Urinary bladder (tissue), 4 donors: ENCODE measurements around the gene VSIR. TPM values are rescaled to one million over a fixed set of nuclear protein-coding genes. Genes with fewer than 3 reads are reported as not detected.

Experiments used
- DNase-seq: peaks from one replicate; pipeline ENCODE4 v3.0.0-alpha.2; 2015; ENCODE audit errors: extremely low spot score
- H3K27ac ChIP-seq: one replicate; pipeline ENCODE4 v1.5.1; 2013; ENCODE audit warnings: low read depth, mild to moderate bottlenecking, moderate library complexity
- H3K36me3 ChIP-seq: one replicate; pipeline ENCODE4 v1.6.1; 2013; ENCODE audit warnings: mild to moderate bottlenecking, moderate library complexity; ENCODE audit not compliant: insufficient read depth
- H3K4me1 ChIP-seq: one replicate; pipeline ENCODE4 v1.6.1; 2013; ENCODE audit warnings: mild to moderate bottlenecking, moderate library complexity; ENCODE audit not compliant: insufficient read depth
- H3K4me3 ChIP-seq: one replicate; pipeline ENCODE4 v1.5.1; 2013; ENCODE audit warnings: low read depth, low read length
- WGBS: extraction: QIAGEN DNeasy Blood & Tissue Kit; methylation state at CpG from one replicate; pipeline ENCODE4 v1.1.7; 2013; 5-methylcytosine and 5-hydroxymethylcytosine counted together
- polyA plus RNA-seq: library from polyadenylated mRNA; stranded (reverse); fragments of 200-250 nt; gene quantifications from one replicate; pipeline ENCODE4 v1.2.3, GENCODE V29; 2013
- total RNA-seq: library from RNA; depleted of rRNA; stranded (reverse); fragments of >200 nt; gene quantifications from one replicate; pipeline ENCODE4 v1.2.3, GENCODE V29; 2014
- donor health status: healthy with polysubstance abuse.
- donor health status: healthy.

Gene VSIR
- total and polyA plus RNA-seq, 2 donors = 24.9 to 59.6 TPM

DNA sequence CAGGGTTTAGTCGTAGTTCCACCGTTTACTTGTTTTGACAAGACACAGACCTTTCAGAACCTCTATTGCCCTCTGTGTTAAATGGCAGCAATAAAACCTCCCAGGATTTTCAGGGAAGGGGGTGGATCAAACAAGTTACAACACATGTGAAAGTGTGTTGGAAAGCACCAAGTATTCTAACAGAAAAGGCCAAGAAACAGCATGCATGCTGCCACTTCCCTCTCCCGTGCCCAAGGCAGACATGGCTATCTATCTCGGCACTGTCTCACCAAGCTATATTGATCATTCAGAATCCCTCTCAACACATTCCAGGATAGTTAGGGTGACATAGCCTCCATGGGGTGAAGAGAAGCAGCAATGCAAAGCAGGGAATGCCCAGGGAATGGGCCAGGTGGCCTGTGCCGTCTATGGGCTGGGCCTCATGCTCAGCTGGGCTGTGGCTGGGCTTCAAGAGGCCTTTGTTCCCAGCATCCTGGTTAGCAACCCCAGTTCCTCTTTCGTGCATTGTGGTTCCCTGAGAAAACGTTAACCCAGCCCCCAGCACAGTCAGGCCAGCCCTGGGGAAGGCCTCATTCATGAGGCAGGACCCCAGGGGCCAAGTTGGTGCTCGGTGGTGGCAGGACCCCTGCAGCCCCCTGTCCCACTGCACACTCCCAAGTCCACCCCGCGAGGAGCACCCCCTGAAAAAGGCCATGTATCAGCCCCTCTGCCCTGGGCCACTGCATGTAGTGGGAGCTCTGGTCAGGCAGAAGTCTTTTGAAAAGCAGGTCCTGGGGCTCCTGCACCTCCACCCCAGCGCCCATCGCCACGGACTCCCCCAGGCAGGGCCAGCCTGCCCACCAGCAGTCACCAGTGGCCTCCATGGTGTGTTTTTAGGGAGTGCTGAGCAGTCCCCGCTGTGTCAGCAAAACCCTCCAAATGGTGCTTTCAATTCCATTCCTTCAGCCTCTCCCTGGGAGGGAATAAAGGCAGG lies 25.5 kb downstream of the VSIR start:
- peak; percentile 45 for DNase-seq
- H3K4me1 ChIP-seq = peaks cover 2% of the 10 kb centered on the region
- H3K27ac ChIP-seq = peak overlapping the region; percentile 66
- no peaks in the 10 kb centered on the region for H3K36me3 ChIP-seq
- WGBS = 65% methylated on average over 14 of the region's 14 CpGs
- no peak overlapping the region for H3K4me3 ChIP-seq

DNA sequence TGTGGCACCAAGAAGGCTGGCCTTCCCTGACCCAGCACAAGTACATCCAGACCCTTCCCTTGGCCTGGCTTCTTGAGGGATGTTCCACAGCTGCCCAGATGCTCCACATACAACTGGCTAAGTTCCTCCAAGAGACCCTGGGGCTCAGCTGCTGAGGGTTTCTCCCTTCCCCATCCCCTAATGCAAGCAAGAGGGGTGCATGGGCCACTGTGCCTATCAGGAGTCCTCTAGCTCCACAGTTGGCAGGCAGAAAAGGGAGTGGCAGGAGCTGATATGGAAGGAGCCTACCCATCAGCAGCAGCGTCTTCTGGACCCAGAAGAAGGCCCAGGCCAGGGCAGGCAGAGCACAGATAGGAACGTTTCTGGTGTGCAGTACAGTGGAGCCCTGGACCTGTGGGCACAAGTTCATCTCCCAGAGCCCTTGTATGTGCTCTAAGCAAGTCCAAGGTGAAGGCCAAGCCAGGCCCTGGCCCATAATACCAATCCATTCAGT lies 26.2 kb downstream of the VSIR start:
- 79% methylated on average over 2 of the region's 2 CpGs for WGBS

DNA sequence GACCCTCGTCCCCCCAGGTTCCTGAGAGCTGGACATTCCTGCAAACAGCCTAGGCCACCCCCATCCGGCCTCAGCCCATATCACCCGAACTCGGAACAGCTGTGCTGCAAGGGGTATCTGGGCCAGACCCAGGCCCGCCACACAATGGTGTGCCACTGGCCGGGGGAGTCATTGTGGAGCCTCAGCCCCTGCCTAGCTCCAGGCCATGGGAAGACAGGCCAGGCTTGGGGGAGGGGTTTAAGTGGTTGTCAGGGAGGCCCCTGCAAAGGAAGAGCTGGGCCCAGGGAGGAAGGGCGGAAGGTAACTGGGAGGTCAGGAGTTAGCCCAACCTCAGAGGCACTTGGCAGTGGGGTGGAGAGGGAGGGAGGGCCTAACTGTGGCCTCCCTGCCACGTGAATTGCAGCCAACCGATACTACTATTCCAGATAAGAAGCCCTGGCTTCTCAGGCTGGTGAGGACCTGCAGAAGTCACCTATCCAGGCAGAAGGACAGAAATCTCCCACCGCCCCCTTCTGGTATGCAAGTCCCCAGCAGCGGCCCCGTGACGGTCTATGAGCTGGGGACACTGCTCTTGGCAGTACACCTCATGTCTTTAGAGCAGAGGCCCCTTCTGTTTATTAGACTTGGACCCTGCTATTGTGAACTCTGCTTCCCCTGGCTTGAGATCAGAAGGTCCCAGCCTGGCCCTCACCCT lies 26.8 kb downstream of the VSIR start:
- Histone ChIP-seq H3K4me3 (no peak overlapping the region), H3K4me1 (peaks cover 2% of the 10 kb centered on the region), H3K27ac (peak overlapping the region; percentile 64), H3K36me3 (no peaks in the 10 kb centered on the region)
- no peak for DNase-seq
- WGBS = 56% methylated on average over 13 of the region's 13 CpGs

More for the DNA sequence above, 26.2 kb downstream of the VSIR start:
- Histone ChIP-seq H3K4me1 (peaks cover 2% of the 10 kb centered on the region), H3K4me3 (no peak overlapping the region), H3K36me3 (no peaks in the 10 kb centered on the region), H3K27ac (peak overlapping the region; percentile 64)
- DNase-seq = no peak

DNA sequence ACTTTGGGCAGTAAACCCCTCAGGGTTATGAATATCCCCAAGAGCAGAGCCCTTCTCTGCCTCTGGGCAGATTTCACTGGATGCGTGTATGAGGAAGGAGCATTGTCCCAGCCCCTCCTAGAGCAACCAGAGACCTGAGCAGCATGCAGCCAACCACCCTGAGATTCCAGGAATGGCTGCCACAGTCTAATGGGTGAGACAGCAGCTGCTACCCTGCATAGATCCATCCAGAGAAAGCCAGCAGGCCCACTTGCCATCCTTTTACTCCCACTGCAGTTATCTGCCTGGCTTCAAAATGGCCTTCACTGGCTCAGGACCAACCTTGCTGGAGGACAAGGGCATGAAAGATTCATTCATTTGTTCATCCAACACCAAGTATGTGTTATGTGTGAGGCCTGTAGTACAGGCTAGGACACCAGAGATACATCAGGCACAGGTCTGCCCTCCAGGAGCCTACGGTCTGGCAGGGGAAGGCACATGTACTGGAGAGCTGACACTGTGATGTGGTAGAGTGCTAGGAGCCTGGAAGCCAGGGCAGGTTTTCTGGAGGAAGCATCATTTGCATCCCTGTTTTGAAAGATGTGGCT lies 27.6 kb downstream of the VSIR start:
- Histone ChIP-seq H3K4me1 (peaks cover 2% of the 10 kb centered on the region), H3K4me3 (no peak overlapping the region), H3K36me3 (no peaks in the 10 kb centered on the region), H3K27ac (no peak overlapping the region)
- no peak for DNase-seq
- 95% methylated on average over 2 of the region's 2 CpGs for WGBS

DNA sequence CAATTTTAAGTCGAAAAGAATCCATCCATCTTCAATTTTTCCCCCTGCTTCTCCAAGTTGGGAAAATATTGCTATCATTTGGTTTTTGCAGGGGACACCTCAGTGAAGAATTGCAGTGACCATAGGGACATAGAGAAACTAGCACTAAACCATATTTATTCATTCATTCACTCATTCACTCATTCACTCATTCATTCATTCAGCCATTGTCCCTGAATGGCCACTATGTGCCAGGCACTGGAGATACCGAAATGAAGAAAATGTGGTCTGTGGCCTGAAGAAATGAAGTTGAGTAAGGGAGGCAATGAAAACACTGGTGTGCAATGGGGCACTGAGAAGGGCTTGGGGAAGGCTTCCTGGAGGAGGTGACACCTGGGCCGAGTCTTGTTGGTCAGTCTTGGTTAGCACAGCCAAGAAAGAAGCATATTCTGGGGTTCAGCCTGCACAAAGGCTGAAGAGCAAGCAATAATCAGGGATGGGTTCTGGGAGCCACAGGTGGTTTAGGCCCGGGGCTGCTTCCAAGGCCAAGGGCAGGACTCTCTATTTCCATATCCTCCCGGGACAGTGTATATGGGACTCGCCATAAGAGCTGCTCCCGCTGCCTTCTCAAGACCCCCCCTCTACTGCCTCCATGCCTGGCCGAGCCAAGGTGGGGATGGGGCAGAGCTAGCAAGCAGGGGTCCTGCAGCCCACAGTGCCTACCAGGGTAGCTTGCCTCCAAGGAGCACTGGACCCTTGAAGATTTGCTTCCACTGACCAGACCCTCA lies 28.2 kb downstream of the VSIR start:
- H3K4me3 ChIP-seq = no peak overlapping the region
- peaks cover 2% of the 10 kb centered on the region for H3K4me1 ChIP-seq
- no peak for DNase-seq
- WGBS = 91% methylated on average over 8 of the region's 8 CpGs
- H3K36me3 ChIP-seq = no peaks in the 10 kb centered on the region
- H3K27ac ChIP-seq = no peak overlapping the region

DNA sequence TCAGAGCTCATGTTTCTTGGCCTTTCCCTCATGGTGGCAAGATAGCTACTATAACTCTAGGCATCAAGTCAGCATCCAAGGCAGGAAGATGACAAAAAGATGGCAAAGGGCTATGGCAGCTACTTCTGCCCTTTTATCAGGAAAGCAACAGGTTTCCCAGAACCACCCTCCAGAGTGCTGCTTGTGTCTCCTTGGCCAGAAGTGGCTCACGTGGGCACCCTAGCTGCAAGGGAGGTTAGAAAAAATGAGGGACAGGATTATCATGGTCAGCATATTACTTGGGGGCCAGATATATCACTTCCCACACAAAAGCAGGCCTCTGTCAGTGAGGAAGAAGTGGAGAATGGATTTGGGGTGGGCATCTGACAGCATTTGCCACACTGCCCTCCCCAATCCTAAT lies 29.5 kb downstream of the VSIR start:
- 86% methylated on average over 1 of the region's 1 CpG for WGBS
- DNase-seq = no peak
- H3K36me3 ChIP-seq = no peaks in the 10 kb centered on the region
- H3K4me1 ChIP-seq = peaks cover 2% of the 10 kb centered on the region
- no peak overlapping the region for H3K4me3 ChIP-seq
- H3K27ac ChIP-seq = no peak overlapping the region

DNA sequence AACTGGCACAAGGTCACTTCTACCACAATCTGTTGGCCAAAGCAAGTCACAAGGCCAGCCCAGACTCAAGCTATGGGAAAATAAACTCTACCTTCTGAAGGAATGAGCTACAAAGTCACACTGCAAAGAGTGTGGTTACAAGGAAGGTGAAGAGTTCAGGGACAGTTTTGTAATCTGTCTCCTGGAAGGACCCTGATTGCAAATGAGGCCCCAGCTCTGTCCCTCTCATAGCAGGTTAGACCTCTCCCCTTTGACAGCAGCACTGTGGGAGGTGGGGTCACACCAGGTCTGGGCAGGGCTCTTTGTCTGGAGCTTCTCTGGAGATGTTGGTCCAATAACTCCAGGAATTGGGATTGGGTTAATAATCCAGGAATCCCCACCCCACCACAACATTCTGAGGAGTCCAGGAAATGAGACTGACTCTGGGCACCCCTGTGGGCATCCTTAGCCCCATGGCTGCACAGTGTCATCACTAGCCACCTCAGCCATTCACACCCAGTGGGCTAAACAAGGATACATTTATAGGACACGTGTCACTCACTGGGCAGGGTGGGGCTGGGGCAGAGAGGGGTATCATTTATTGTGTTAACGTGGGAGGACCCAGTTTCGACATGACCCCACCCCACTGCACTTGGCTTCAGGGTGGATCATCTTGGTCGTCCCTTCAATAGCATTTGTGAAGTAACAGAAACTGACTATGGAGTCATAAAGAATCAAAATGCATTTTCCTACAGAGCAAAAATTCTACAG lies 30.1 kb downstream of the VSIR start:
- Histone ChIP-seq H3K4me1 (peaks cover 2% of the 10 kb centered on the region), H3K36me3 (no peaks in the 10 kb centered on the region), H3K4me3 (no peak overlapping the region), H3K27ac (no peak overlapping the region)
- 91% methylated on average over 4 of the region's 4 CpGs for WGBS
- no peak for DNase-seq

DNA sequence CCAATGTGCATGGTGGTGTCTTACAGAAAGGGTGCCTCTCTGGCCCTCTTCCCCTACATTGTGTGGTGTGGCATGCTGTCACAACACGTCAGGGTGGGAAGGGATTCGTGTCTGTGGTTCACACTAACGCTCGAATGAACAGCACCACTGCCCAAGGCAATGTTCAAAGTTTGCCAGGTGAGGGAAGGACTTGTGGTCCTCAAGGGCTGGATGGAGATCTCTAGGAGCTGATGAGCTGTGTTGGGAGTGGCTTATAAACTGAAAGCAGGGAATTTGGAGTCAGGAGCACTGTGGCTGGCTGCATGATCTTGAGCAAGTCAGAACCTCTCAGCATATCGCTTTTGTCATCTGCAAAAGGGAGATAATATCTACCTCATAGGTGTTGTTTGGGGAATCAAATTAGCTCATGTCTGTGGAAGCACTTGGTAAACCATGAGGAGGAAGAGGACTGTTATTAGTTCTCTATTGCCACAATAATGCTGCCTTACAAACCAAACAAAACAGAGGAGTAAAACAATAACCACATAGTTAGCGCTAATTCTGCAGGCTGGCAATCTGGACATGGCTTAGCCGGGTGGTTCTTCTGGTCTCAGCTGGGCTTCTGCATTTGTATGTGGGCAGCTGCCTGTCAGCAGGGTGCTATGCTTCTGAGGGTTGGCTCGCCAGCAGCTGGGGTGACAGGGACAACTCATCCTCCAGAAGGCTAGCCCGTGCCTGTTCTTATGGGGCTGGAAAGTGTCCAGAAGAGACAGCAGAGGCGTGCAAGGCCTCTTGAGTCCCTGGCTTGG lies 30.8 kb downstream of the VSIR start:
- DNase-seq = no peak
- 93% methylated on average over 10 of the region's 10 CpGs for WGBS
- peaks cover 2% of the 10 kb centered on the region for H3K4me1 ChIP-seq
- H3K27ac ChIP-seq = no peak overlapping the region
- no peak overlapping the region for H3K4me3 ChIP-seq
- H3K36me3 ChIP-seq = no peaks in the 10 kb centered on the region

DNA sequence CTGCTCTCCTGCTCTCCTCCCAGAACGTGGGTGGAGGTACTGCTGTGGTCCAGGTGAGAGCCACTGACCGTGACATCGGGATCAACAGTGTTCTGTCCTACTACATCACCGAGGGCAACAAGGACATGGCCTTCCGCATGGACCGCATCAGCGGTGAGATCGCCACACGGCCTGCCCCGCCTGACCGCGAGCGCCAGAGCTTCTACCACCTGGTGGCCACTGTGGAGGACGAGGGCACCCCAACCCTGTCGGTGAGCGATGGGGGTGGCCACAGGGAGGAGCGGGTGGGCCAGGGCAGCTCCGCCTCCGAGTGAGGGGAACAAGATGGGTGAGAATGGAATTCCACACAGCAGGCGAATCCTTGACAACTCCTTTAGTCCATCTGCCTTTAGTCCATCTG lies 31.6 kb downstream of the VSIR start:
- no peaks in the 10 kb centered on the region for H3K4me1 ChIP-seq
- 98% methylated on average over 20 of the region's 20 CpGs for WGBS
- DNase-seq = no peak
- H3K27ac ChIP-seq = no peak overlapping the region
- H3K4me3 ChIP-seq = no peak overlapping the region
- H3K36me3 ChIP-seq = no peaks in the 10 kb centered on the region

DNA sequence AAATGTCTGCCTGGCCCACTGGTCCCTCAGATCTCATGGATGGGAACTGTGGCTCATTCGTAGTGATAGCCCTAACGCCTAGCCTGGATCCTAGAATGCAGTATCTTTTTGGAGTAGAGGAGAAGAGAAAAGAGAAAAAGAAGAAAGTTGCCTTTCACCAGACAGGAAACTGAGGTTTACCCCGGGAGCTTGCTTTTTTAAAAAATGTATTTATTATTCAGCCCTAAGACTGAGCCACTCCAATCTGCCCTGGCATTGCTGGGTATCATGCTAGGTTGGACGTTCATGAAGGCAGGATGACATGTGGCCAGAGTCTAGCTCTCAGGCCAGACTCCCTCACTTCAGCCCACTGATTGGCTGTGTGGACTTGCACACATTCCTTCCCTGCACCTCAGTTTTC lies 32.3 kb downstream of the VSIR start:
- no peak overlapping the region for H3K4me3 ChIP-seq
- 76% methylated on average over 4 of the region's 4 CpGs for WGBS
- DNase-seq = no peak
- no peak overlapping the region for H3K27ac ChIP-seq
- no peaks in the 10 kb centered on the region for H3K4me1 ChIP-seq
- H3K36me3 ChIP-seq = no peaks in the 10 kb centered on the region

DNA sequence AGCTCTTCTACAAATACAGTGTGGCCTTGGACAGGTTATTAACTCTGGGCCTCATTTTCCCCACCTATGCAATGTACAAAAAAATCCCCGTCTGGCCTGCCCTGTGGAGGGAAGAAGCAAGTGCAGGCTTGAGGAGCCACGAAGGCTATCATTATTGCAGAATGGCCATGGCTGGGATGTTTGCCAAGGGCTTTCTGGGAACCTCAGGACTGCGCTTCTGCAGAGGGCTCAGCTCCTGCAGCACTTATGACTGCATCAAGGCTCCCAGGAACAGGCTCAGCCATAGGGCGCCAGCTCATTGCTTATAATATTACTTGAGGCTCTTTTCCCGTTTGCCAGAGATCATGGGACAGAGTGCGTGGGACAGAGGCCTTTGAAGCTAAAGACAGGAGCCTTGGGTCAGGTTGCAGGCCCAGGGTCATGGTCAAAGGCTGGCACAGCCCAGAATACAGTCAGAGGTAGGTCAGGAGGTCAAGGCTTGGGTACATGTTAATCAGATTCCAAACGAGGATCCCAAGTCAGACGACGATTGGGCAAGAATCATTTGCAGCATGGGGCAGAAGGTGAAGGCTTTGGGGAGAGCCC lies 33.2 kb downstream of the VSIR start:
- no peak for DNase-seq
- Histone ChIP-seq H3K36me3 (no peaks in the 10 kb centered on the region), H3K4me3 (no peak overlapping the region), H3K27ac (no peak overlapping the region), H3K4me1 (no peaks in the 10 kb centered on the region)
- 55% methylated on average over 9 of the region's 9 CpGs for WGBS
